HFFc6 (cell line): ENCODE data around the gene EFEMP2. TPM values are rescaled to one million over a fixed set of nuclear protein-coding genes. Genes with fewer than 3 reads are reported as not detected.
A peak's percentile ranks its signal among the peaks of the same experiment; 100 is the strongest.

Source experiments
- DNase-seq: peaks from one replicate; pipeline ENCODE4 v3.0.0-alpha.2; 2018
- H3K27ac Mint-ChIP-seq: 2 replicates; pipeline ENCODE4 v1.8.0; 2020; ENCODE audit warnings: mild to moderate bottlenecking, mixed read lengths
- H3K27me3 Mint-ChIP-seq: 2 replicates; pipeline ENCODE4 v1.8.0; 2021; ENCODE audit warnings: mild to moderate bottlenecking, moderate library complexity, mixed read lengths; ENCODE audit not compliant: insufficient read depth
- H3K36me3 Mint-ChIP-seq: 2 replicates; pipeline ENCODE4 v1.8.0; 2021; ENCODE audit warnings: low read depth, mixed read lengths
- H3K4me1 Mint-ChIP-seq: 2 replicates; pipeline ENCODE4 v1.8.0; 2020; ENCODE audit warnings: low read depth, mixed read lengths
- H3K4me3 Mint-ChIP-seq: 2 replicates; pipeline ENCODE4 v1.8.0; 2020; ENCODE audit warnings: mild to moderate bottlenecking, moderate library complexity, mixed read lengths
- H3K9me3 Mint-ChIP-seq: 2 replicates; pipeline ENCODE4 v1.8.0; 2020; ENCODE audit warnings: mild to moderate bottlenecking, mixed read lengths
- total RNA-seq, 6 experiments: library from RNA; stranded (reverse); fragmentation: NEBNext Ultra II Directional; extraction: Animal tissue kit (Norgen Biotek cat#: 25700); gene quantifications; 2 replicates in 1 of 6; 3 replicates in 5 of 6; pipeline ENCODE4 v1.2.3, GENCODE V29; 2021
- TF ChIP-seq, protein P1 (sequence below): fragments of 200-600 bp; sonication (generic); IDR thresholded peaks from 2 replicates; pipeline ENCODE4 v1.5.0; 2021; ENCODE audit warnings: antibody characterized with exemption, mild to moderate bottlenecking

EFEMP2 gene
- total RNA-seq, 6 experiments from 2014 or later = 318 to 359 (median 329) TPM

DNA sequence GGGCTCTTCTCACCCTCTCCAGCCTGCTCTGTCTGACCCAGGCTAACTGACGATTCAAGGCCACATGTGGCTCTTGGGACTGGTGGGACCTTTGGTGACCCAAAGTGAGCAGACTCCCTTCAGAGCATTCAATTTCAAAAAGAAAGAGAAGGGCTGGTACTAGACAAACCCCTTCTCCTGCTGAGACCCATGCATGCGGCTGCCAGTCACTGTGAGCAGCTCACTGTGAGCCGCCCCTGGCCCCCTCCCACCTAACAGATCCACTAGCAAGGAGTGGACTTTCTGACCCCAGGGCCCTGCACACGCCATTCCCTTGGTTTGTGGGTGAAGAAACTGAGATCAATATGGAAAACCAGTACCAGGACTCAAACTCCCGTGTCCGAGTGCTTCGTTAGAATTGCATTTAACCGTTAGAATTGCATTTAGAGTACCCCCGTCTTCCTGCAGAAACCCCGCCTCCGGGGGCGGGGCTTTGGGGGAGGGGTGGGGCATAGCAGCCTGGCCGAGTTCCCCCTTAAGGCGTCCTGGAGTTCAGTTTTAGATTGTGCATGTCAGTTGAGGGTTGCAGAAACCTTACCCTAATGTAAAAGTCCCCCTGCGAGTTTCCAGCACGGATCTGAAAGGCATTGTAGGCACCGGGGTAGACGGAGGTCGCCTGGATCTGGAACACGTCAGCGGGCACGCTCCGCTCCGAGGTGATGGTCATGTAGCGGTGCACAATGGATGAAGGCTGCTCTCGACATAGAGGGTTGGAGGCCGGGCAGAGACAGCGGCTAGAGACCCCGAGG is 5.1 kb downstream of the EFEMP2 start:
- peak overlapping the region; percentile 20; the same call in 1 of the 2 replicates for H3K4me3 Mint-ChIP-seq
- H3K27me3 Mint-ChIP-seq = peaks cover 28% of the 10 kb centered on the region
- peaks cover 50% of the 10 kb centered on the region for H3K4me1 Mint-ChIP-seq
- H3K9me3 Mint-ChIP-seq = no peaks in the 10 kb centered on the region
- TF ChIP-seq, protein P1, sequence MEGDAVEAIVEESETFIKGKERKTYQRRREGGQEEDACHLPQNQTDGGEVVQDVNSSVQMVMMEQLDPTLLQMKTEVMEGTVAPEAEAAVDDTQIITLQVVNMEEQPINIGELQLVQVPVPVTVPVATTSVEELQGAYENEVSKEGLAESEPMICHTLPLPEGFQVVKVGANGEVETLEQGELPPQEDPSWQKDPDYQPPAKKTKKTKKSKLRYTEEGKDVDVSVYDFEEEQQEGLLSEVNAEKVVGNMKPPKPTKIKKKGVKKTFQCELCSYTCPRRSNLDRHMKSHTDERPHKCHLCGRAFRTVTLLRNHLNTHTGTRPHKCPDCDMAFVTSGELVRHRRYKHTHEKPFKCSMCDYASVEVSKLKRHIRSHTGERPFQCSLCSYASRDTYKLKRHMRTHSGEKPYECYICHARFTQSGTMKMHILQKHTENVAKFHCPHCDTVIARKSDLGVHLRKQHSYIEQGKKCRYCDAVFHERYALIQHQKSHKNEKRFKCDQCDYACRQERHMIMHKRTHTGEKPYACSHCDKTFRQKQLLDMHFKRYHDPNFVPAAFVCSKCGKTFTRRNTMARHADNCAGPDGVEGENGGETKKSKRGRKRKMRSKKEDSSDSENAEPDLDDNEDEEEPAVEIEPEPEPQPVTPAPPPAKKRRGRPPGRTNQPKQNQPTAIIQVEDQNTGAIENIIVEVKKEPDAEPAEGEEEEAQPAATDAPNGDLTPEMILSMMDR = no peak
- H3K27ac Mint-ChIP-seq = peak overlapping the region; percentile 29; the same call in 1 of the 2 replicates
- peaks cover 44% of the 10 kb centered on the region for H3K36me3 Mint-ChIP-seq
- DNase-seq = no peak

- Mint-ChIP-seq H3K4me1 (peaks cover 51% of the 10 kb centered on the region), H3K27me3 (peaks cover 24% of the 10 kb centered on the region), H3K27ac (peak overlapping the region; percentile 29; the same call in 1 of the 2 replicates), H3K4me3 (peak overlapping the region; percentile 20; the same call in 1 of the 2 replicates), H3K36me3 (peaks cover 46% of the 10 kb centered on the region), H3K9me3 (no peaks in the 10 kb centered on the region)
- TF ChIP-seq, protein P1 = no peak
- no peak for DNase-seq
These were observed 5.9 kb downstream of the EFEMP2 start for GRCh38 chr11:65866509-65867283.

GRCh38 chr11:65865550-65866172 is 6.9 kb downstream of the EFEMP2 start:
- no peaks in the 10 kb centered on the region for H3K9me3 Mint-ChIP-seq
- peaks cover 47% of the 10 kb centered on the region for H3K4me1 Mint-ChIP-seq
- H3K4me3 Mint-ChIP-seq = no peak overlapping the region; the same call in 1 of the 2 replicates
- TF ChIP-seq, protein P1 = no peak
- H3K27ac Mint-ChIP-seq = peak overlapping the region; percentile 27; the same call in 1 of the 2 replicates
- peaks cover 24% of the 10 kb centered on the region for H3K27me3 Mint-ChIP-seq
- H3K36me3 Mint-ChIP-seq = peaks cover 48% of the 10 kb centered on the region
- DNase-seq = no peak

DNA sequence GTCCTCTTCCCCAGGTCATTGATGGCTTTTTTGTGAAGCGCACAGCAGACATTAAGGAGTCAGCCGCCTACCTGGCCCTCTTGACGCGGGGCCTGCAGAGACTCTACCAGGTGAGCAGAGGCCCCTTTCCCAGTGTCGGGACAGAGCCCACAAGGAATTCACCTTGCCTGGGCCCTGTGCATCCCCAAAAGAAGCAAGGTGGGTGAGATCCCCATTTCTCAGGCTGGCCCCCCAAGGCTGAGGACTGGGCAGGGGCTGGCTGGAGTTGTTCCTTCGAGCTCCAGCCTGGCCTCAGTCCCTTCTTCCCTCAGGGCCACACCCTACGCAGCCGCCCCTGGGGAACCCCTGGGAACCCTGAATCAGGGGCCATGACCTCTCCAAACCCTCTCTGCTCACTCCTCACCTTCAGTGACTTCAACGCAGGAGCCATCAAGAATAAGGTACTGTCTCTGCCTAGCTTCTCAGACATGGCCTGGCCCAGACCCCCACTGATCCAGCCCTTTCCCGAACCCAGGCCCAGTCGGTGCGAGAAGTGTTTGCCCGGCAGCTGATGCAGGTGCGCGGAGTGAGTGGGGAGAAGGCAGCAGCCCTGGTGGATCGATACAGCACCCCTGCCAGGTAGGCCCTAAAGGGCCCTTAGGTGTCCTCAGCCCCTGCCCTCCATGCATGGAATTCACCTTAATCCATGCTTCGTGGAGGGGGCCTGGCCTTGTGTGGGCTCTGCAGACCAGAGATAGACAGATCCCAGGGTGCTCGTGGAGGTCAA is 7.7 kb downstream of the EFEMP2 start:
- Mint-ChIP-seq H3K9me3 (no peaks in the 10 kb centered on the region), H3K4me3 (no peak overlapping the region; the same call in 1 of the 2 replicates), H3K4me1 (peaks cover 43% of the 10 kb centered on the region), H3K27me3 (peaks cover 20% of the 10 kb centered on the region), H3K36me3 (peaks cover 43% of the 10 kb centered on the region), H3K27ac (peak overlapping the region; percentile 27)
- TF ChIP-seq, protein P1 = no peak
- no peak for DNase-seq
